ENCODE data around the gene STIM2. TPM values are rescaled to one million over a fixed set of nuclear protein-coding genes. Genes with fewer than 3 reads are reported as not detected.

Gene STIM2
- polyA plus RNA-seq, 3 donors = 8.6 to 16.5 (median 8.8) TPM

DNA sequence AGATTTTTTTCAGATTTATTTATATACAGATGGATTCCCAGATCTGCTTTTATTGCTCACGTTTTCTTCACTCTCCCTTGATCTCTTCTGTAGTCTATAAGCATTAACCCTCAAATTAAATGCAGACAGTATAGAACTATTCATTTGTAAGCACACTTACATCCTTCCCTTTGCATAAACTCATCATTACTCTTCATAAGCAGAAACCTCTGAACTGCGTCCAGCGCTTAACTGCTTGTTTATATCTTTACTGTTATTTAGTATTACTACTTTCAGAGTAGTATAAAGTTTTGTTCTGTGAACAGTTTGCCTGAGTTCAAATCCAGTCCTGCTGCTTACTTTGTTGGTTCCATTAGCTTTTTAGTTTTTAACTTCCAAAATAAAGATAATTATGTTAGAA, 132.9 kb downstream of the STIM2 start:
- Mint-ChIP-seq H3K9me3 (no peaks in the 10 kb centered on the region), H3K4me3 (no peak overlapping the region), H3K27me3 (ENCODE audit: low read depth in 3 of 3) (no peaks in the 10 kb centered on the region), H3K36me3 (peaks cover 10 to 13% of the 10 kb centered on the region in 2 donors), H3K27ac (no peak overlapping the region), H3K4me1 (no peaks in the 10 kb centered on the region)
- H3K79me2 ChIP-seq (ENCODE audit: insufficient read depth, low read length) = no peaks in the 10 kb centered on the region
- H3K27me3 ChIP-seq (ENCODE audit: control insufficient read depth in 2 of 2, insufficient read depth in 2 of 2, low read length in 2 of 2) = no peaks in the 10 kb centered on the region
- no peaks in the 10 kb centered on the region for H3K9me3 ChIP-seq (replicated peaks in 1 of 2; ENCODE audit: control insufficient read depth in 1 of 2, insufficient read depth in 1 of 2, low read length in 2 of 2)
- DNase-seq = no peak
- H4K20me1 ChIP-seq (ENCODE audit: insufficient read depth, low read length) = no peaks in the 10 kb centered on the region
- H3K4me2 ChIP-seq (replicated peaks; ENCODE audit: extremely low read depth, low read length, poor library complexity, severe bottlenecking) = no peak overlapping the region
- TF ChIP-seq, protein P1, sequence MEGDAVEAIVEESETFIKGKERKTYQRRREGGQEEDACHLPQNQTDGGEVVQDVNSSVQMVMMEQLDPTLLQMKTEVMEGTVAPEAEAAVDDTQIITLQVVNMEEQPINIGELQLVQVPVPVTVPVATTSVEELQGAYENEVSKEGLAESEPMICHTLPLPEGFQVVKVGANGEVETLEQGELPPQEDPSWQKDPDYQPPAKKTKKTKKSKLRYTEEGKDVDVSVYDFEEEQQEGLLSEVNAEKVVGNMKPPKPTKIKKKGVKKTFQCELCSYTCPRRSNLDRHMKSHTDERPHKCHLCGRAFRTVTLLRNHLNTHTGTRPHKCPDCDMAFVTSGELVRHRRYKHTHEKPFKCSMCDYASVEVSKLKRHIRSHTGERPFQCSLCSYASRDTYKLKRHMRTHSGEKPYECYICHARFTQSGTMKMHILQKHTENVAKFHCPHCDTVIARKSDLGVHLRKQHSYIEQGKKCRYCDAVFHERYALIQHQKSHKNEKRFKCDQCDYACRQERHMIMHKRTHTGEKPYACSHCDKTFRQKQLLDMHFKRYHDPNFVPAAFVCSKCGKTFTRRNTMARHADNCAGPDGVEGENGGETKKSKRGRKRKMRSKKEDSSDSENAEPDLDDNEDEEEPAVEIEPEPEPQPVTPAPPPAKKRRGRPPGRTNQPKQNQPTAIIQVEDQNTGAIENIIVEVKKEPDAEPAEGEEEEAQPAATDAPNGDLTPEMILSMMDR (IDR thresholded peaks at IDR 0.05) = no peak
- WGBS (ENCODE audit: insufficient coverage) = no CpG with 5 or more reads among the region's 3 CpGs
- H3K36me3 ChIP-seq (replicated peaks in 1 of 2; ENCODE audit: control insufficient read depth in 1 of 2, insufficient read depth in 2 of 2, low read length in 2 of 2) = peaks cover 3 to 18% of the 10 kb centered on the region in 2 donors
- no peak overlapping the region for H3K4me3 ChIP-seq (replicated peaks in 1 of 3; ENCODE audit: low read depth in 2 of 3, low read length in 3 of 3)
- no peak overlapping the region for H2AFZ ChIP-seq (ENCODE audit: insufficient read depth, low read depth, low read length, poor library complexity, severe bottlenecking)
- no peak overlapping the region for H3K9ac ChIP-seq (ENCODE audit: insufficient read depth, low read length, poor library complexity, severe bottlenecking)
- intact Hi-C loops (cut with micrococcal nuclease) = no loop called here
- peaks cover 5 to 10% of the 10 kb centered on the region in 2 donors for H3K4me1 ChIP-seq (ENCODE audit: control insufficient read depth in 1 of 2, insufficient read depth in 2 of 2, low read length in 2 of 2)
- H3K27ac ChIP-seq (ENCODE audit: low read depth in 1 of 2, low read length in 2 of 2) = no peak overlapping the region

DNA sequence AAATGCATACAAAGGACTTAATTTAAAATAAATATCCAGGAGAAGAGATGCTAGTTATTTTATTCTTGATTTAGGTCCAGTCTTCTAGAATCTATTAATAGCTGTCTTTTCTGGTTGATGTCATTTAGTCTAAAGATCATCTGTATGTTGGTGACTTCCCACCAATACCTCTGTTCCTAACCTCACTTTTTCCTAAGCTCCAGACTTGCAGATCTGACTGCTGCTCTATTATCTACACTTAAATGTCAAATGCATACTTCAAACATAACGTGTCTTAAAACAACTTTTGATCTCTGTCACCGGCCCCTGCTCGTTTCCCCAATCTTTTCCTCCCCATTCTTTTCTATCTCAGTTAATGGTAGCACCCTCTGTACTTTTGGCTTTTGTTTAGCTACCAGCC, 133.3 kb downstream of the STIM2 start:
- no peak overlapping the region for H3K4me3 ChIP-seq (replicated peaks in 1 of 3; ENCODE audit: low read depth in 2 of 3, low read length in 3 of 3)
- H2AFZ ChIP-seq (ENCODE audit: insufficient read depth, low read depth, low read length, poor library complexity, severe bottlenecking) = no peak overlapping the region
- no peak overlapping the region for H3K9ac ChIP-seq (ENCODE audit: insufficient read depth, low read length, poor library complexity, severe bottlenecking)
- intact Hi-C loops (cut with micrococcal nuclease) = no loop called here
- H3K27me3 Mint-ChIP-seq (ENCODE audit: low read depth in 3 of 3) = no peaks in the 10 kb centered on the region
- no peaks in the 10 kb centered on the region for H3K79me2 ChIP-seq (ENCODE audit: insufficient read depth, low read length)
- H3K36me3 Mint-ChIP-seq = peaks cover 10 to 13% of the 10 kb centered on the region in 2 donors
- H3K4me1 Mint-ChIP-seq = no peaks in the 10 kb centered on the region
- no peaks in the 10 kb centered on the region for H3K9me3 ChIP-seq (replicated peaks in 1 of 2; ENCODE audit: control insufficient read depth in 1 of 2, insufficient read depth in 1 of 2, low read length in 2 of 2)
- no peak overlapping the region for H3K4me3 Mint-ChIP-seq
- TF ChIP-seq, protein P1 (IDR thresholded peaks at IDR 0.05) = no peak
- no peaks in the 10 kb centered on the region for H3K27me3 ChIP-seq (ENCODE audit: control insufficient read depth in 2 of 2, insufficient read depth in 2 of 2, low read length in 2 of 2)
- no peaks in the 10 kb centered on the region for H3K9me3 Mint-ChIP-seq
- no peak overlapping the region for H3K27ac Mint-ChIP-seq
- H3K4me2 ChIP-seq (replicated peaks; ENCODE audit: extremely low read depth, low read length, poor library complexity, severe bottlenecking) = no peak overlapping the region
- peaks cover 5 to 10% of the 10 kb centered on the region in 2 donors for H3K4me1 ChIP-seq (ENCODE audit: control insufficient read depth in 1 of 2, insufficient read depth in 2 of 2, low read length in 2 of 2)
- 93% methylated on average over 3 of the region's 3 CpGs for WGBS (ENCODE audit: insufficient coverage)
- no peaks in the 10 kb centered on the region for H4K20me1 ChIP-seq (ENCODE audit: insufficient read depth, low read length)
- no peak overlapping the region for H3K27ac ChIP-seq (ENCODE audit: low read depth in 1 of 2, low read length in 2 of 2)
- no peak for DNase-seq
- H3K36me3 ChIP-seq (replicated peaks in 1 of 2; ENCODE audit: control insufficient read depth in 1 of 2, insufficient read depth in 2 of 2, low read length in 2 of 2) = peaks cover 3 to 18% of the 10 kb centered on the region in 2 donors
